DOHH2 (cell line): Measurements from ENCODE around the gene ABTB2.

Experiments
- H3F3A ChIP-seq: fragments of 200-600 bp; sonication (generic), shearing (Covaris generic); 2 replicates; pipeline ENCODE4 v1.6.0; 2016; ENCODE audit warnings: antibody characterized with exemption, mild to moderate bottlenecking; ENCODE audit not compliant: control insufficient read depth, insufficient read depth
- H3K27ac ChIP-seq: fragments of 200-600 bp; sonication (generic); 2 replicates; pipeline ENCODE4 v1.5.1; 2014; ENCODE audit warnings: low read depth, mild to moderate bottlenecking, low read length, moderate library complexity
- H3K27me3 ChIP-seq: fragments of 200-600 bp; sonication (generic); 2 replicates; pipeline ENCODE4 v1.6.1; 2014; ENCODE audit warnings: mild to moderate bottlenecking, low read length, mixed read lengths; ENCODE audit not compliant: control insufficient read depth
- H3K36me3 ChIP-seq: fragments of 200-600 bp; sonication (generic); 2 replicates; pipeline ENCODE4 v1.6.1; 2014; ENCODE audit warnings: mild to moderate bottlenecking, low read length, moderate library complexity, mixed read lengths; ENCODE audit not compliant: control insufficient read depth
- H3K4me1 ChIP-seq: fragments of 200-600 bp; sonication (generic); 2 replicates; pipeline ENCODE4 v1.6.1; 2014; ENCODE audit warnings: mild to moderate bottlenecking, low read length, mixed read lengths; ENCODE audit not compliant: control insufficient read depth
- H3K4me2 ChIP-seq: fragments of 200-600 bp; sonication (generic); 2 replicates; pipeline ENCODE4 v1.6.0; 2014; ENCODE audit warnings: mild to moderate bottlenecking, low read length, moderate library complexity
- H3K4me3 ChIP-seq: fragments of 200-600 bp; sonication (generic); 2 replicates; pipeline ENCODE4 v1.5.1; 2014; ENCODE audit warnings: mild to moderate bottlenecking, low read length, mixed read lengths
- H3K79me2 ChIP-seq: fragments of 200-600 bp; sonication (generic); 2 replicates; pipeline ENCODE4 v1.6.1; 2014; ENCODE audit warnings: mild to moderate bottlenecking, low read length, mixed read lengths; ENCODE audit not compliant: control insufficient read depth
- H3K9me2 ChIP-seq: fragments of 200-600 bp; sonication (generic); replicated peaks from 2 replicates; pipeline ENCODE4 v1.6.1; 2014; ENCODE audit warnings: mild to moderate bottlenecking, low read length, mixed read lengths; ENCODE audit not compliant: control insufficient read depth
- H3K9me3 ChIP-seq: fragments of 200-600 bp; sonication (generic); 2 replicates; pipeline ENCODE4 v1.6.1; 2014; ENCODE audit warnings: antibody characterized with exemption, low read length, mixed read lengths; ENCODE audit not compliant: control insufficient read depth, insufficient read depth
- H4K20me1 ChIP-seq: fragments of 200-600 bp; sonication (generic); 2 replicates; pipeline ENCODE4 v1.6.0; 2014; ENCODE audit warnings: low read depth, mild to moderate bottlenecking, antibody characterized with exemption, low read length, moderate library complexity; ENCODE audit not compliant: control insufficient read depth, insufficient read depth
- EZH2phosphoT487 ChIP-seq: fragments of 200-600 bp; sonication (generic); IDR thresholded peaks from 2 replicates; pipeline ENCODE4 v1.6.1; 2017; ENCODE audit warnings: borderline replicate concordance, mild to moderate bottlenecking, antibody characterized with exemption, low read length, moderate library complexity, mixed read lengths
- TF ChIP-seq, protein P1 (sequence below): fragments of 200-600 bp; sonication (generic); IDR thresholded peaks from one replicate; pipeline ENCODE4 v1.5.1; 2014; ENCODE audit warnings: antibody characterized with exemption, mild to moderate bottlenecking, low read depth, low read length; ENCODE audit not compliant: poor library complexity, severe bottlenecking

Gene ABTB2

DNA sequence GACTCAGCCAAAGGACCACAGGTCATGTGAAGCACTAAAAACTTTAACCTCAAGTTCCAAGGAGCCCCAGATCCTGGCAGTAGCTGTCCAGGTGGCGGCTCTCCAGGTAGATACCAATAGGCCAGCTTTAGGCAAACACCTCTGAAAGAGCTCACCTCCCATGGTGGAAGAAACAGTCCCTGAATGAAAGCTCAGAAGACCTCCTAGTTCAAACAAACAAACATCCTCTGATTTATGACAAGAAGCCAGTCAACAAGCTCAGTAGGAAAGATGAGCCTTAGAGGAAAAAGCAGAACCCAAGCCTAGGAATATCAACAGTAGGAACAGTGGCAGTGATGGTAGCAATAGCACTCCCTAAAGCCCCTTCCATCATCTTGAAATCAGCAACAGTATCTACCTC, 17.2 kb downstream of the ABTB2 start:
- H3K9me2 ChIP-seq, result no peaks in the 10 kb centered on the region
- no peaks in the 10 kb centered on the region for H3F3A ChIP-seq
- H3K27me3 ChIP-seq, result 0 out of 2 replicates have a peak, but pooled peaks cover 6% of the 10 kb centered on the region
- H3K4me3 ChIP-seq, result no peak overlapping the region
- no peaks in the 10 kb centered on the region for H3K9me3 ChIP-seq
- H3K4me1 ChIP-seq, result no peaks in the 10 kb centered on the region
- TF ChIP-seq EZH2phosphoT487, result no peak
- TF ChIP-seq, protein P1, sequence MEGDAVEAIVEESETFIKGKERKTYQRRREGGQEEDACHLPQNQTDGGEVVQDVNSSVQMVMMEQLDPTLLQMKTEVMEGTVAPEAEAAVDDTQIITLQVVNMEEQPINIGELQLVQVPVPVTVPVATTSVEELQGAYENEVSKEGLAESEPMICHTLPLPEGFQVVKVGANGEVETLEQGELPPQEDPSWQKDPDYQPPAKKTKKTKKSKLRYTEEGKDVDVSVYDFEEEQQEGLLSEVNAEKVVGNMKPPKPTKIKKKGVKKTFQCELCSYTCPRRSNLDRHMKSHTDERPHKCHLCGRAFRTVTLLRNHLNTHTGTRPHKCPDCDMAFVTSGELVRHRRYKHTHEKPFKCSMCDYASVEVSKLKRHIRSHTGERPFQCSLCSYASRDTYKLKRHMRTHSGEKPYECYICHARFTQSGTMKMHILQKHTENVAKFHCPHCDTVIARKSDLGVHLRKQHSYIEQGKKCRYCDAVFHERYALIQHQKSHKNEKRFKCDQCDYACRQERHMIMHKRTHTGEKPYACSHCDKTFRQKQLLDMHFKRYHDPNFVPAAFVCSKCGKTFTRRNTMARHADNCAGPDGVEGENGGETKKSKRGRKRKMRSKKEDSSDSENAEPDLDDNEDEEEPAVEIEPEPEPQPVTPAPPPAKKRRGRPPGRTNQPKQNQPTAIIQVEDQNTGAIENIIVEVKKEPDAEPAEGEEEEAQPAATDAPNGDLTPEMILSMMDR, result no peak
- H3K36me3 ChIP-seq, result no peaks in the 10 kb centered on the region
- H3K4me2 ChIP-seq, result no peak overlapping the region
- H4K20me1 ChIP-seq, result no peaks in the 10 kb centered on the region
- H3K79me2 ChIP-seq, result no peaks in the 10 kb centered on the region
- H3K27ac ChIP-seq, result no peak overlapping the region

DNA sequence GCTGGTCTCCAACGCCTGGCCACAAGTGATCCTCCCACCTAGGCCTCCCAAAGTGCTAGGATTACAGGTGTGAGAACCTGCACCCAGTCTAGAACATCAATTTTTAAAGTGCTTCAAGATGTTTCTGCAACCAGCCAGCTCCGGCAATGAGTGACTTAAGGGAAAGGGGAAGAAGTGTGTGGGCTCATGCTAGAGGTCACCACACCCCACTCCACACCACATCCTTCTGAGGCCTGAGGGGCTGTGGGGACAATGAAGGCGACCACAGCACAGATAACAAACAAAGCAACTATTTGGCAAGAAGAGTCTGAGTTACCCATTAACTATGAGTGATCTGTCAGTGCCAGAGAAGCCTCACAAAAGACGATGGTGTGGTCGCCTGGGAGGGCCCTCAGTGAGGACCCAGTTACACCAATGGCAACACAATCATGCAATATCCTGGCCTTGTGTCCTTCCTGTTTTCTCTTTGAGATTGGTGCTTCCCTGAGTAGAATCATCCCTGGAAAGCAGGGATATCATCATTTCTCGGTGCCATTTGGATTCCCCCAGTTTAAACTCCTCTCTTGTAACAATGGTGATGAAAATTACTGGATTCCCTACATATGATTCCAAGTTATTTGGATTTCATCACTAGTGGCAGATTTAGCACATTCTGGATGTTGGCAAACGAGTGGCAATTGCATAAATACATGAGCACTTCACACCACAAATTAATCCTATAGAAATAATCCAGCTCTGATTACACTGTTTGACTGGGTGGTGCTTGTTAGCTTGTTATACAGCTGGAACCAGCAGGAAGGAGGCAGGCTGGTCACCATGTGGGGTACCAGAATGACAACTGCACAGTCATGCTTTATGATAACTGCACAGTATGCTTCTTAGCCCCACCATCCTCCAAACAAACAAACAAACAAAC, 18.4 kb downstream of the ABTB2 start:
- no peaks in the 10 kb centered on the region for H3K36me3 ChIP-seq
- H3K4me2 ChIP-seq, result no peak overlapping the region
- H3K27me3 ChIP-seq, result no peaks in the 10 kb centered on the region
- H3K4me1 ChIP-seq, result no peaks in the 10 kb centered on the region
- H3F3A ChIP-seq, result no peaks in the 10 kb centered on the region
- H3K4me3 ChIP-seq, result no peak overlapping the region
- no peaks in the 10 kb centered on the region for H3K9me3 ChIP-seq
- H3K27ac ChIP-seq, result no peak overlapping the region
- no peaks in the 10 kb centered on the region for H4K20me1 ChIP-seq
- no peaks in the 10 kb centered on the region for H3K79me2 ChIP-seq
- no peak for TF ChIP-seq EZH2phosphoT487
- TF ChIP-seq, protein P1, result no peak
- no peaks in the 10 kb centered on the region for H3K9me2 ChIP-seq

- H3K4me2 ChIP-seq, result no peak overlapping the region
- no peaks in the 10 kb centered on the region for H3K9me2 ChIP-seq
- H3F3A ChIP-seq, result no peaks in the 10 kb centered on the region
- no peak overlapping the region for H3K27ac ChIP-seq
- no peaks in the 10 kb centered on the region for H3K79me2 ChIP-seq
- no peak for TF ChIP-seq EZH2phosphoT487
- TF ChIP-seq, protein P1, result no peak
- no peak overlapping the region for H3K4me3 ChIP-seq
- no peaks in the 10 kb centered on the region for H4K20me1 ChIP-seq
- H3K36me3 ChIP-seq, result no peaks in the 10 kb centered on the region
- H3K4me1 ChIP-seq, result no peaks in the 10 kb centered on the region
- no peaks in the 10 kb centered on the region for H3K9me3 ChIP-seq
- H3K27me3 ChIP-seq, result 0 out of 2 replicates have a peak, but pooled peaks cover 5% of the 10 kb centered on the region
These were observed 20.8 kb downstream of the ABTB2 start for GRCh38 chr11:34337016-34337415.
